IPS-20b (cell line): Measurements from ENCODE around the gene PLA2G4E.

Experiments used
- H3K27ac ChIP-seq: one replicate; pipeline ENCODE4 v1.5.1; 2013; ENCODE audit warnings: low read length
- H3K27me3 ChIP-seq: 2 replicates; pipeline ENCODE4 v1.6.1; 2013; ENCODE audit warnings: mild to moderate bottlenecking, low read length, inconsistent platforms; ENCODE audit not compliant: insufficient read depth
- H3K36me3 ChIP-seq: 2 replicates; pipeline ENCODE4 v1.6.1; 2013; ENCODE audit warnings: low read depth, mild to moderate bottlenecking, inconsistent platforms, low read length, moderate library complexity; ENCODE audit not compliant: insufficient read depth
- H3K4me1 ChIP-seq: 2 replicates; pipeline ENCODE4 v1.6.1; 2013; ENCODE audit warnings: mild to moderate bottlenecking, control low read depth, inconsistent platforms, low read length, moderate library complexity; ENCODE audit not compliant: insufficient read depth
- H3K4me3 ChIP-seq: 2 replicates; pipeline ENCODE4 v1.5.1; 2013; ENCODE audit warnings: mild to moderate bottlenecking, low read length, inconsistent platforms
- H3K9ac ChIP-seq: 2 replicates; pipeline ENCODE4 v1.6.1; 2013; ENCODE audit warnings: low read depth, mild to moderate bottlenecking, inconsistent platforms, low read length, moderate library complexity
- H3K9me3 ChIP-seq: 2 replicates; pipeline ENCODE4 v1.6.1; 2013; ENCODE audit warnings: mild to moderate bottlenecking, low read depth, low read length, inconsistent platforms; ENCODE audit not compliant: insufficient read depth

The PLA2G4E gene

DNA sequence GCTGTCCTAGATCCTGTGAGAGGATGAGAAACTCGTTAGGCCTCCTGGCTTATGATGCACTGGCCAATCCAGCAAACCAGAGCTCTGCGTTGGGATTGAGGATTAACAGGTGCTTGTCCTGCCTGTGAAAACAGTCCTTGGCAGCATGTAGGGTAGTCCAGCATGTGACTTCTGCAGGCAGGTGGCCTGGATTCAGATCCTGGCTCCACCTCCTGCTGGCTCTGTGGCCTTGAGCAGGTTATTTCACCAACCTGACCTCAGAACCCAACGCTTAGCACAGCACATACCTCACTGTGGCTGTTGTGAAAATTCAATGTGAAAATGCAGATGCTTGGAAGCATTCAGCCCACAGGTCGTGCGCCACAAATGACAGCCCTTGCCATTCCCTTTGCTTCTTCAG, 40.0 kb upstream of the PLA2G4E start:
- Histone ChIP-seq H3K4me3 (no peak overlapping the region), H3K27me3 (peaks cover 17% of the 10 kb centered on the region), H3K9me3 (no peaks in the 10 kb centered on the region), H3K36me3 (no peaks in the 10 kb centered on the region), H3K4me1 (no peaks in the 10 kb centered on the region), H3K27ac (no peak overlapping the region), H3K9ac (no peak overlapping the region)

- H3K9me3 ChIP-seq = no peaks in the 10 kb centered on the region
- H3K4me3 ChIP-seq = no peak overlapping the region
- H3K36me3 ChIP-seq = no peaks in the 10 kb centered on the region
- H3K27me3 ChIP-seq = peaks cover 17% of the 10 kb centered on the region
- no peaks in the 10 kb centered on the region for H3K4me1 ChIP-seq
- H3K9ac ChIP-seq = no peak overlapping the region
- no peak overlapping the region for H3K27ac ChIP-seq
These were observed 39.6 kb upstream of the PLA2G4E start for GRCh38 chr15:42060477-42060763.

DNA sequence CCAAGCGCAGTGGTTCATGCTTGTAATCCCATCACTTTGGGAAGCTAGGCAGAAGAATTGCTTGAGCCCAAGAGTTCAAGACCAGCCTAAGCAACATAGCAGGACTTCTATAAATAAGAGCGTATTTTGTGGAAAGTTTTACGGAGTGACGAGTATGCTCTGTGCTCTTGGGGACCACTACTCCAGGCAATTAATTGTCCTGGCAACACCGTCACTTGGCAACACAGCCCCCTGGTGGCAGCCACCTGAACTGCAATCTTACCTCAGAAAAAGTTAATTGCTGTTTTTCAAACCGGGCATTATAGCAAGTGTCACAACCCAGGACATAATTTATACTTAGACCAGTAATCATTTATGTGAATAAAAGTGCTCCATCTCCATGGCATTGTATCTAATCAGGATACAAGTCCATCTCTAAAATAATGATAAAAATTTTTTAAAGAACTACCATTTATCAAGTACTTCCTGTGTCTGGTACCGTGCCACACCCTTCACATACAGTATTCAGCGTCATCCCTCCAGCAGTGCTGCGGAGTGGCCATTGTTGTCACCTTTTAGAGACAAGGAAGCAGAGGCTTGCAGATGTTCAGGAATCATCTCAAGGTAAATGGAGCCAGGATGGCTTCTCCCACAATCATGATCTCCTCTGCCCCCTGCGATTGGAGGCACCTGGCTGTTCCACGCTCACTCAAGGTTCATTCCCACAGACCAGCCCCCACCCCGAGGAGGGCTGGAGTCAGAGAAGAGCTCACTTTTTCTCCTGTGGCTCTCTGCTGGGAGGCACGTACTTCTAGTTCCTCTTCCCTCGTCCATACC, 39.0 kb upstream of the PLA2G4E start:
- H3K4me3 ChIP-seq = no peak overlapping the region
- no peaks in the 10 kb centered on the region for H3K36me3 ChIP-seq
- H3K27ac ChIP-seq = no peak overlapping the region
- no peak overlapping the region for H3K9ac ChIP-seq
- no peaks in the 10 kb centered on the region for H3K4me1 ChIP-seq
- peaks cover 17% of the 10 kb centered on the region for H3K27me3 ChIP-seq
- H3K9me3 ChIP-seq = no peaks in the 10 kb centered on the region

- Histone ChIP-seq H3K27ac (no peak overlapping the region), H3K4me1 (no peaks in the 10 kb centered on the region), H3K9me3 (no peaks in the 10 kb centered on the region), H3K9ac (no peak overlapping the region), H3K36me3 (no peaks in the 10 kb centered on the region), H3K27me3 (peaks cover 17% of the 10 kb centered on the region), H3K4me3 (no peak overlapping the region)
These were observed 37.9 kb upstream of the PLA2G4E start for GRCh38 chr15:42058791-42059190.

GRCh38 chr15:42057799-42058646, 37.2 kb upstream of the PLA2G4E start:
- Histone ChIP-seq H3K4me3 (peak overlapping the region; percentile 54; the same call in 1 of the 2 replicates), H3K9me3 (no peaks in the 10 kb centered on the region), H3K36me3 (no peaks in the 10 kb centered on the region), H3K27me3 (peaks cover 17% of the 10 kb centered on the region), H3K27ac (no peak overlapping the region), H3K4me1 (no peaks in the 10 kb centered on the region), H3K9ac (no peak overlapping the region)

- Histone ChIP-seq H3K27ac (no peak overlapping the region), H3K4me1 (no peaks in the 10 kb centered on the region), H3K4me3 (peak overlapping the region; percentile 54; the same call in 1 of the 2 replicates), H3K9ac (no peak overlapping the region), H3K27me3 (peaks cover 17% of the 10 kb centered on the region), H3K36me3 (no peaks in the 10 kb centered on the region), H3K9me3 (no peaks in the 10 kb centered on the region)
These were observed 36.3 kb upstream of the PLA2G4E start for GRCh38 chr15:42056934-42057798.

DNA sequence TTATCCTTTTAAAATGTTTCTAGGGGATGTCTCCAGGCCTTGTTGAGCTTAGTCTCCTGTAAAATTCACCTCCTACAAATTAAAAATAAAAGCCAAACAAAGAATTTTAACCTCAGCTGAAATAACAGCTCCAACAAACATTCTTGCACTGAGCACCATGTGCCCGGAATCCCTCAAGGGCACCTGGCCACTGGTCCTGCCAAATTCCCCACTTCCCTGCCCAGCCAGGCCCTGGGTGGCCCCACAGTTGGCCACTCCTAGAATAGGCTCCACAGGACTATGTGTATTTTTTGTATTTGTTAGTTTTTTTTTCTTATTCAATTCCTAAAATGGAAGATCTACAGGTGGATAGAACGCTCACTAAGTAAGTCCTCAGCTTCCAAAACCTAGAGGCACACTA, 33.1 kb upstream of the PLA2G4E start:
- Histone ChIP-seq H3K4me1 (no peaks in the 10 kb centered on the region), H3K9me3 (no peaks in the 10 kb centered on the region), H3K27me3 (peaks cover 17% of the 10 kb centered on the region), H3K27ac (no peak overlapping the region), H3K4me3 (no peak overlapping the region), H3K9ac (no peak overlapping the region), H3K36me3 (no peaks in the 10 kb centered on the region)

GRCh38 chr15:42053010-42053409, 32.2 kb upstream of the PLA2G4E start:
- Histone ChIP-seq H3K27ac (no peak overlapping the region), H3K4me1 (peaks cover 4% of the 10 kb centered on the region; the same call in 1 of the 2 replicates), H3K36me3 (no peaks in the 10 kb centered on the region), H3K4me3 (no peak overlapping the region), H3K9me3 (no peaks in the 10 kb centered on the region), H3K9ac (no peak overlapping the region), H3K27me3 (peaks cover 17% of the 10 kb centered on the region)

GRCh38 chr15:42050484-42051255, 29.8 kb upstream of the PLA2G4E start:
- no peaks in the 10 kb centered on the region for H3K9me3 ChIP-seq
- no peak overlapping the region for H3K27ac ChIP-seq
- H3K4me3 ChIP-seq = no peak overlapping the region
- H3K36me3 ChIP-seq = no peaks in the 10 kb centered on the region
- H3K4me1 ChIP-seq = peaks cover 4% of the 10 kb centered on the region; the same call in 1 of the 2 replicates
- no peak overlapping the region for H3K9ac ChIP-seq
- H3K27me3 ChIP-seq = no peaks in the 10 kb centered on the region

DNA sequence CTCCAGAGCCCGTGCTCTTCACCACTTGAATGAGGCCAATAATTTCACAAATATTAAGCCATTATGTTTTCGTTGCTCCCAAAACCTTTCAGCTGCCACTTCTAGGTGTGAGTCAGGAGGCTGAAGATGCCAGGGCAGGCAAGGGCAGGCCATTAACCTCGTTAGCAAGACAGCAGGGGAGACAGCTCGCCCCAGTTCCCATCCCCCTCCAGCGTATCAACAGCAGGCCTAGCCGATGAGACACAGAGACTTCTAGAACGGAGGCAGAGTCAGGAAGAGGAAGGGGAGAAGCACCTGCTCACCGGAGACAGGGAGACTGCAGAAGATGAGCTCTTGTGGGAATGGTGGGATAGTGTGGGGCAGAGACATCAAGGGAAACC, 28.0 kb upstream of the PLA2G4E start:
- Histone ChIP-seq H3K9ac (no peak overlapping the region), H3K36me3 (no peaks in the 10 kb centered on the region), H3K27me3 (no peaks in the 10 kb centered on the region), H3K27ac (no peak overlapping the region), H3K4me3 (no peak overlapping the region), H3K4me1 (peaks cover 4% of the 10 kb centered on the region; the same call in 1 of the 2 replicates), H3K9me3 (no peaks in the 10 kb centered on the region)
